ENCODE results near the gene DYNC1I1. TPM values are rescaled to one million over a fixed set of nuclear protein-coding genes. Genes with fewer than 3 reads are reported as not detected.
A peak's percentile ranks its signal among the peaks of the same experiment; 100 is the strongest.

DYNC1I1 gene
- total RNA-seq, 4 donors from 2014 or later: 1.4 to 10.7 (median 3.4) TPM

GRCh38 chr7:96067321-96067720 lies 295.0 kb downstream of the DYNC1I1 start:
- H3K27me3 ChIP-seq: peaks cover 0 to 11% of the 10 kb centered on the region in 2 donors
- no peak overlapping the region for H3K4me3 ChIP-seq
- no peak for DNase-seq
- no peaks in the 10 kb centered on the region for H3K36me3 ChIP-seq
- H3K27ac ChIP-seq: no peak overlapping the region
- no peaks in the 10 kb centered on the region for H3K4me1 ChIP-seq
- H3K9me3 ChIP-seq: no peaks in the 10 kb centered on the region
- no peak for TF ChIP-seq POLR2A (IDR thresholded peaks at IDR 0.05)

DNA sequence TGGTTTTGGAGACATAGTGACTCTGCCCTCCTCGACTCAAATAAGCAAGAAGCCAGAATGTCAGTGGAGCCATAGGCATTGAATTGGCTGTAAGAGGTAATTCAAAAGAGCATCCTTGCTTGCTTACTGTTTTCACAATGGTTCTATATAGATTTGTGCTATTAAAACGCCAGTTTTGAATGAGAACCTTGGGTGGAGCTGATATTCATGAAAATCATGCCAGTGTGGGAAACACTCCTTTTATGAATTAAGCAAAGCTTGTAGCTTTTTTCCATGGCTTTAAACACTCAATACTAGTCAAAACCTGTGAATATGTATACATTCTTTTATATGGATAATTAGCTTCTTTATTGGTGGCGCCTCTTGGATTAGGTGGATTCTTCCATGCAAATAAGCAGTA lies 297.0 kb downstream of the DYNC1I1 start:
- no peak overlapping the region for H3K4me3 ChIP-seq
- H3K27me3 ChIP-seq: peaks cover 0 to 11% of the 10 kb centered on the region in 2 donors
- no peak overlapping the region for H3K27ac ChIP-seq
- H3K9me3 ChIP-seq: no peaks in the 10 kb centered on the region
- no peaks in the 10 kb centered on the region for H3K4me1 ChIP-seq
- H3K36me3 ChIP-seq: no peaks in the 10 kb centered on the region
- no peak for DNase-seq
- TF ChIP-seq CTCF (IDR thresholded peaks at IDR 0.05) (no peak), POLR2A (IDR thresholded peaks at IDR 0.05) (no peak)

DNA sequence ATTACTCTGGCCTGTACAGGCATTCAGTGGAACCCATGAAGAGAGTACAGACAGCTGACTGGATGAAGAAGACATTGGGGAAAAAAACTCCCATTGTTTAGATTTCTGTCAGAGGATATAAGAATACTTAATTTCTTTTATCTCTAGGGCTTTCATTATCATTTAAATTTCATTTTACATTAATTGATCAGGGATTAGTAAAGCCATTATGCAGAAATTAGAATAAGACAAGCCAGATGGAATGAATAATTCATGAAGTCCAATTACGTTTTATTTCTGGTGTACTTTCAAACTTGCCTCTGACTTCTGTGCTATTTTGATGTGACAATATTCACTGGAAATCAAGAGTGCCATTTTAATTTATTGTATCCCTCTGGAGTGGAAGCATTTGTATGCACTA lies 302.5 kb downstream of the DYNC1I1 start:
- Histone ChIP-seq H3K36me3 (no peaks in the 10 kb centered on the region), H3K4me3 (no peak overlapping the region), H3K27me3 (peaks cover 0 to 8% of the 10 kb centered on the region in 2 donors), H3K9me3 (no peaks in the 10 kb centered on the region), H3K27ac (no peak overlapping the region), H3K4me1 (peaks cover 0 to 9% (median 0%) of the 10 kb centered on the region in 4 donors)
- no peak for DNase-seq
- no peak for TF ChIP-seq POLR2A (IDR thresholded peaks at IDR 0.05)
- TF ChIP-seq CTCF (IDR thresholded peaks at IDR 0.05): no peak

GRCh38 chr7:96075510-96076349 lies 303.4 kb downstream of the DYNC1I1 start:
- TF ChIP-seq CTCF (IDR thresholded peaks at IDR 0.05) (peak; percentile 26 to 67 (median 58)), POLR2A (IDR thresholded peaks at IDR 0.05) (no peak)
- peak overlapping the region; percentile 23 to 53 (median 39) for H3K4me3 ChIP-seq
- no peak overlapping the region for H3K27ac ChIP-seq
- H3K4me1 ChIP-seq: peaks cover 0 to 9% (median 0%) of the 10 kb centered on the region in 4 donors
- no peaks in the 10 kb centered on the region for H3K9me3 ChIP-seq
- DNase-seq: peak; percentile 25 to 60 (median 54)
- H3K27me3 ChIP-seq: peaks cover 0 to 8% of the 10 kb centered on the region in 2 donors
- no peaks in the 10 kb centered on the region for H3K36me3 ChIP-seq

DNA sequence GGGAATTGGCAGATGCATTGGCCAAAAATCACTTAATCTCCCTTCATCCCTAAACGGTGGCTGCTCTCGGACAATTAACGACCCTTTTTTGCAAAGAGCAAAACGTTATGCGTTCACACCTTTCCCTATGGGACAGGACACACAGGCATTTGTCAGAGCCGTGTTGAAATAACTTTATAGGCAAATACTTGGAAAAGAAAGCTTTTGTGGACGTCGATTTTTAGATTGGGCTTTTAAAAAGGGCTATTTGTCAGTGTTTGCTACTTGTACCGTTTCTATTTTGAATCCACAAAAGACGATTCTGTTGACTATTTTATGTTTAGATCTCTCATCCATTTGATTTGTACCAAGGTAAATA lies 304.0 kb downstream of the DYNC1I1 start:
- peak overlapping the region; percentile 23 to 53 (median 39) for H3K4me3 ChIP-seq
- H3K36me3 ChIP-seq: no peaks in the 10 kb centered on the region
- no peak for TF ChIP-seq CTCF (IDR thresholded peaks at IDR 0.05)
- no peak for TF ChIP-seq POLR2A (IDR thresholded peaks at IDR 0.05)
- no peaks in the 10 kb centered on the region for H3K9me3 ChIP-seq
- no peak for DNase-seq
- H3K27me3 ChIP-seq: peaks cover 0 to 8% of the 10 kb centered on the region in 2 donors
- H3K4me1 ChIP-seq: peaks cover 0 to 9% (median 0%) of the 10 kb centered on the region in 4 donors
- no peak overlapping the region for H3K27ac ChIP-seq

DNA sequence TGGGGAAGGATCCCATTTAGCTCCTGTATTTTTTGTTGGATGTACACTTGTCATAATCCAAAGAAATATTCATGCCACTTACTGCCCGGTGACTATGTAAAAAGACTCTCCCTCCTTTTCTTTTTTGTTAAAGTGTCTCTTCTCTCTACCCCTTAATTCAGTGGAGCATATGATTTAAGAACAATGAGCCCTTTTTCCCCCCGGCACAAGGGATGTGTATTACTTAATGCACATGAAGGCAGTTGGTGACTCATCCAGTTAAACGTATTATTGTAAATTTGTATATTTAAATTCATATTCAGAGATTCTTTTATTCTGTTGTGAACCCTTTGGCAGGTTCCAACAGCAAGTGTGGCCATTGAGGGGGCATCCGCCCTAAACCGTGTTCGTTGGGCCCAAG lies 307.7 kb downstream of the DYNC1I1 start:
- Histone ChIP-seq H3K4me1 (peaks cover 0 to 9% (median 0%) of the 10 kb centered on the region in 4 donors), H3K27me3 (peaks cover 0 to 8% of the 10 kb centered on the region in 2 donors)

More for the DNA sequence above, 307.7 kb downstream of the DYNC1I1 start:
- no peaks in the 10 kb centered on the region for H3K36me3 ChIP-seq
- H3K9me3 ChIP-seq: no peaks in the 10 kb centered on the region
- TF ChIP-seq POLR2A (IDR thresholded peaks at IDR 0.05) (no peak), CTCF (IDR thresholded peaks at IDR 0.05) (no peak)
- H3K27ac ChIP-seq: no peak overlapping the region
- no peak overlapping the region for H3K4me3 ChIP-seq
- DNase-seq: no peak
